ENCODE results near the gene SNAI1. TPM values are rescaled to one million over a fixed set of nuclear protein-coding genes. Genes with fewer than 3 reads are reported as not detected.

Gene SNAI1
- polyA plus RNA-seq, 1 experiment, result 2.3 TPM

DNA sequence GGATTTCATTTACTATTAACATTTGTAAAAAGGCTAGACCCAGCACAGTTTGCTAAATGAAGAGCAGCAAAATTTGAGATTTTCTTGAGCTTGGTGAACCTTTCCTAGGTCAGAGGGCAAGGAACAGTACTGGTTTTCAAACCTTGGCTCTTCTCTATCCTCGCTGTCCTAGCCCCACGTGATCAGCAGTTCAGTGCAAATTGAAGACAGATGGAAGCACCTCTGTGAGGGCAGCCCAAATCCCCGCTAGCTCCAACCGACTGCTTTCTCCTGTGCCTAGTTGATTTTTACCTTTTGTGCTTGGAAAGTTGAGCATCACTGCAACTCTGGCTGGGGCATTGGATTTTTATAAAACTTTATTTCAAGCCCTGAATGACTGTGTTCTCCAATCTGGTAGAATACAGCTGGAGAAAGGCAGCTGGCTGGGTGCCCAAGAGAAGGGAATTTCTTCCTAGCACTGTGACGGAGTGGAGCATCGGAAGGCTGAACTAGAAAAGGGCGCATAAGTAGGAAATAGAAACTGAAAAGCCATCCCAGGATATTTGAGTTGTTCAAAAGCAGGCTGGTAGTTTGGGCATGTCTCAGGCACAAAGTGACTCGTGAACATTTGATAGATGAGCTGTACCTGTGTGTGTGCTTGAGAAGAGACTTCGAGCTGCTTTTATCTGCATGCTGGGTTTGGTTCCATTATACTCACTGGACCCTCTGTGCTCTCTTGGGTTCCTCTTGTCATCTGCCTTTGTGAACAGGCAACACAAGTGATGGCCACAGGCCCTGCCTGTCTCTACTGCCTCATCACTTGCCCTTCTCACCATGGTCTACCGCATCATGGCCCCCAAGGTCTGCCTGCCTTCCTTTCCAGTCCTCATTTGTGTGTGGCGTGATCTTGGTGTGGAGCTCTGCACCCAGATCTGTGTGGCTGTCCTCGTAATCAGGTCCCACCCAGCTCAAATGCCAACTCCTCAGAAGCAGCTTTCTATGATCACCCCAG is 44.3 kb upstream of the SNAI1 start:
- no peaks in the 10 kb centered on the region for H3K27me3 ChIP-seq (ENCODE audit: control insufficient read depth, insufficient read depth, low read length)
- CTCF ChIA-PET, result interaction anchor here (0.5 to 3.3 kb wide), 5 partner anchors 10 to 778 kb away, joined by 3 to 16 read pairs (median 5); no protein-coding TSS in a partner anchor
- DNase-seq (ENCODE audit: low read depth, low spot score), result peak; percentile 65
- POLR2A ChIA-PET, result interaction anchor here (1.1 to 3.8 kb wide), 2 partner anchors 10 to 23 kb away, joined by 3 to 21 read pairs; partner anchors contain the start of gene SPATA2
- H3K4me3 ChIP-seq (ENCODE audit: low read depth, low read length), result peak overlapping the region; percentile 96
- TF ChIP-seq, protein P1, sequence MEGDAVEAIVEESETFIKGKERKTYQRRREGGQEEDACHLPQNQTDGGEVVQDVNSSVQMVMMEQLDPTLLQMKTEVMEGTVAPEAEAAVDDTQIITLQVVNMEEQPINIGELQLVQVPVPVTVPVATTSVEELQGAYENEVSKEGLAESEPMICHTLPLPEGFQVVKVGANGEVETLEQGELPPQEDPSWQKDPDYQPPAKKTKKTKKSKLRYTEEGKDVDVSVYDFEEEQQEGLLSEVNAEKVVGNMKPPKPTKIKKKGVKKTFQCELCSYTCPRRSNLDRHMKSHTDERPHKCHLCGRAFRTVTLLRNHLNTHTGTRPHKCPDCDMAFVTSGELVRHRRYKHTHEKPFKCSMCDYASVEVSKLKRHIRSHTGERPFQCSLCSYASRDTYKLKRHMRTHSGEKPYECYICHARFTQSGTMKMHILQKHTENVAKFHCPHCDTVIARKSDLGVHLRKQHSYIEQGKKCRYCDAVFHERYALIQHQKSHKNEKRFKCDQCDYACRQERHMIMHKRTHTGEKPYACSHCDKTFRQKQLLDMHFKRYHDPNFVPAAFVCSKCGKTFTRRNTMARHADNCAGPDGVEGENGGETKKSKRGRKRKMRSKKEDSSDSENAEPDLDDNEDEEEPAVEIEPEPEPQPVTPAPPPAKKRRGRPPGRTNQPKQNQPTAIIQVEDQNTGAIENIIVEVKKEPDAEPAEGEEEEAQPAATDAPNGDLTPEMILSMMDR (IDR thresholded peaks at IDR 0.05; ENCODE audit: low read depth, low read length), result no peak
- H3K9me3 ChIP-seq (ENCODE audit: control insufficient read depth, insufficient read depth, low read length), result no peaks in the 10 kb centered on the region; the same call in 1 of the 2 replicates
- peak overlapping the region; percentile 47 for H3K27ac ChIP-seq (ENCODE audit: low read depth, low read length)

DNA sequence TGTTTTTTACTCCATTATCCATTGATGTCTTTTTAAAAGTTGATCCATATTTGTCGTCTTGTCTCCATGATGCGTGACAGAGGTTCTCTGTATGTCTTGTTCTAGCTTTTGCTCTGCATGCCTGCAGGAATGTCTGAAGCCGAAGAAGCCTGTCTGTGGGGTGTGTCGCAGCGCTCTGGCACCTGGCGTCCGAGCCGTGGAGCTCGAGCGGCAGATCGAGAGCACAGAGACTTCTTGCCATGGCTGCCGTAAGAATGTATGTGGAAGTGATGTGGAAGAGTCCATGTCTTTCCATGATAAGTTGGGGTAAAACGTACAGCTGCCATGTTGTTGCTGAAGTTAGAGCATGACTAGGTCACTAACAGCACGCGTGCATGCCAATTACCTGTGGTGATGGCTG is 41.3 kb upstream of the SNAI1 start:
- no peak for DNase-seq (ENCODE audit: low read depth, low spot score)
- TF ChIP-seq, protein P1 (IDR thresholded peaks at IDR 0.05; ENCODE audit: low read depth, low read length), result no peak
- no peak overlapping the region for H3K27ac ChIP-seq (ENCODE audit: low read depth, low read length)
- H3K27me3 ChIP-seq (ENCODE audit: control insufficient read depth, insufficient read depth, low read length), result no peaks in the 10 kb centered on the region
- H3K9me3 ChIP-seq (ENCODE audit: control insufficient read depth, insufficient read depth, low read length), result no peaks in the 10 kb centered on the region; the same call in 1 of the 2 replicates
- H3K4me3 ChIP-seq (ENCODE audit: low read depth, low read length), result no peak overlapping the region
- ChIA-PET POLR2A (interaction anchor here (0.5 kb wide), 1 partner anchor 134 kb away, joined by 3 read pairs; no protein-coding TSS in a partner anchor), CTCF (interaction anchor here (3.4 kb wide), 1 partner anchor 130 kb away, joined by 19 read pairs; no protein-coding TSS in a partner anchor)

GRCh38 chr20:49942303-49942702 is 40.5 kb upstream of the SNAI1 start:
- H3K27ac ChIP-seq (ENCODE audit: low read depth, low read length), result no peak overlapping the region
- no peak overlapping the region for H3K4me3 ChIP-seq (ENCODE audit: low read depth, low read length)
- ChIA-PET CTCF (interaction anchor here (3.4 kb wide), 1 partner anchor 129 kb away, joined by 19 read pairs; no protein-coding TSS in a partner anchor), POLR2A (no interaction called here)
- H3K9me3 ChIP-seq (ENCODE audit: control insufficient read depth, insufficient read depth, low read length), result no peaks in the 10 kb centered on the region
- DNase-seq (ENCODE audit: low read depth, low spot score), result no peak
- H3K27me3 ChIP-seq (ENCODE audit: control insufficient read depth, insufficient read depth, low read length), result no peaks in the 10 kb centered on the region
- TF ChIP-seq, protein P1 (IDR thresholded peaks at IDR 0.05; ENCODE audit: low read depth, low read length), result no peak

DNA sequence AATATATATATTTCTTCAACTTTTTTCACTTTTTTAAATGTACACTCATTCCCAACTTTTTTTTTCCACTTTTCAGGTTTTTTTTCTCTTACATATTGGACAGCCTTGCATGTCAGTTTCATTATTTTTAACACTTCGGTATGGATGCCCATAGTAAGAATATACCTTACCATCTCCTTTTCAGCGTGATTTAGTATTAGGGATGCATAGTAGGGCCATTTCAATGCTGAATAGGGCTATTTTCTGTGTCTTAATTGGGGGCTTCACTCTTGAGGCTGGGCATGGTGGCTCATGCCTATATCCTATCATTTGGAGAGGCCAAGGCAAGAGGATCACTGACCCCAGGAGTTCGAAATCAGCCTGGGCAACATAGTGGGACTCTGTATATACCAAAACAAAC is 39.8 kb upstream of the SNAI1 start:
- ChIA-PET POLR2A (no interaction called here), CTCF (interaction anchor here (0.7 to 3.4 kb wide), 2 partner anchors 22 to 128 kb away, joined by 3 to 19 read pairs; no protein-coding TSS in a partner anchor)
- Histone ChIP-seq H3K9me3 (ENCODE audit: control insufficient read depth, insufficient read depth, low read length) (no peaks in the 10 kb centered on the region), H3K27ac (ENCODE audit: low read depth, low read length) (no peak overlapping the region), H3K4me3 (ENCODE audit: low read depth, low read length) (no peak overlapping the region), H3K27me3 (ENCODE audit: control insufficient read depth, insufficient read depth, low read length) (no peaks in the 10 kb centered on the region)
- TF ChIP-seq, protein P1 (IDR thresholded peaks at IDR 0.05; ENCODE audit: low read depth, low read length), result no peak
- no peak for DNase-seq (ENCODE audit: low read depth, low spot score)

Measured in AG04450 (cell line).